Activated CD4-positive, alpha-beta T cell treated with anti-CD3 and anti-CD28 coated beads, Interleukin-2, amount 50 U/mL, for 24 hours (primary cell): ENCODE data around the gene PAK1IP1.
"Not testable (repeated sequence)": the region's sequence is repeated elsewhere in the genome, so short reads cannot be mapped to it uniquely, and the experiment has no call there.

Experiments used
- DNase-seq, 2 donors: peaks; one replicate each; pipeline ENCODE4 v3.0.0-alpha.2; 2020; ENCODE audit warnings: low read depth in 1 of 2, low spot score in 1 of 2

PAK1IP1 gene

GRCh38 chr6:10690651-10691445, 3.9 kb upstream of the PAK1IP1 start:
- DNase-seq: no peak

- DNase-seq: no peak
Observed at GRCh38 chr6:10692965-10693538, 1.7 kb upstream of the PAK1IP1 start.

- no peak for DNase-seq
Observed at GRCh38 chr6:10695086-10695657, 400 bp downstream of the PAK1IP1 start.

- DNase-seq: no peak
Observed at GRCh38 chr6:10696655-10697054, 1.9 kb downstream of the PAK1IP1 start.

GRCh38 chr6:10713962-10714361, 19.2 kb downstream of the PAK1IP1 start:
- no peak for DNase-seq

GRCh38 chr6:10719296-10719963, 24.7 kb downstream of the PAK1IP1 start:
- peak in 1 of 2 donors; percentile 32 for DNase-seq

- DNase-seq: no peak
Observed at GRCh38 chr6:10719964-10720264, 25.1 kb downstream of the PAK1IP1 start.

- DNase-seq: peak in 1 of 2 donors; percentile 9
Observed at GRCh38 chr6:10720265-10720959, 25.6 kb downstream of the PAK1IP1 start.

- DNase-seq: not testable (repeated sequence)
Observed at GRCh38 chr6:10720960-10721849, 26.4 kb downstream of the PAK1IP1 start.

- DNase-seq: no peak
Observed at GRCh38 chr6:10721850-10722569, 27.2 kb downstream of the PAK1IP1 start.

GRCh38 chr6:10722570-10722819, 27.7 kb downstream of the PAK1IP1 start:
- DNase-seq: no peak

- peak; percentile 61 to 86 for DNase-seq
Observed at GRCh38 chr6:10722820-10723566, 28.2 kb downstream of the PAK1IP1 start, which contains the start of gene TMEM14C. Gene TMEM14C (plus strand): TSS chr6:10723070. CDS start chr6:10724614, 1,544 bp downstream.

- DNase-seq: no peak
Observed at GRCh38 chr6:10723567-10723881, 28.8 kb downstream of the PAK1IP1 start.

- DNase-seq: no peak
Observed at GRCh38 chr6:10725044-10725443, 30.3 kb downstream of the PAK1IP1 start.

- DNase-seq: no peak
Observed at GRCh38 chr6:10725716-10726115, 30.9 kb downstream of the PAK1IP1 start.

GRCh38 chr6:10730254-10730653, 35.5 kb downstream of the PAK1IP1 start:
- DNase-seq: no peak

- no peak for DNase-seq
Observed at GRCh38 chr6:10733151-10733715, 38.5 kb downstream of the PAK1IP1 start.

GRCh38 chr6:10733863-10734262, 39.1 kb downstream of the PAK1IP1 start:
- no peak for DNase-seq

- DNase-seq: no peak
Observed at GRCh38 chr6:10736731-10737130, 42.0 kb downstream of the PAK1IP1 start.
